Measurements from ENCODE around the gene APLP1.
"Not testable (repeated sequence)": the region's sequence is repeated elsewhere in the genome, so short reads cannot be mapped to it uniquely, and the experiment has no call there.

Gene APLP1

DNA sequence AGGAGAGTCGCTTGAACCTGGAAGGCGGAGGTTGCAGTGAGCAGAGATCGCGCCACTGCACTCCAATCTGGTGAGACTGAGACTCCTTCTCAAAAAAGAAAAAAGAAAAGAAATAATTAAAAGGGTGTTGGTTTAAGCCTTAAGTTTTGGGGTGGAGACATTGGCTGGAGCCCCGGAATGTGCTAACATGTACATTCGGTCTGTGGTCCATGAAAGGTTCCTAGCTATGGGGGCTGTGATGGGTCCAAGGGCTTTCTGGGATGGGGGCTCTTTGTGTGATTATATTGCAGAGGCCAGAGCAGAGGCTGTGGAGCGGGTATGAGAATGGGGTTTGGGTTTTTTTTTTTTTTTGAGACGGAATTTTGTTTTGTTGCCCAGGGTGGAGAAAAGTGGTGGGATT lies 17.5 kb downstream of the APLP1 start:
- no peak for DNase-seq

DNA sequence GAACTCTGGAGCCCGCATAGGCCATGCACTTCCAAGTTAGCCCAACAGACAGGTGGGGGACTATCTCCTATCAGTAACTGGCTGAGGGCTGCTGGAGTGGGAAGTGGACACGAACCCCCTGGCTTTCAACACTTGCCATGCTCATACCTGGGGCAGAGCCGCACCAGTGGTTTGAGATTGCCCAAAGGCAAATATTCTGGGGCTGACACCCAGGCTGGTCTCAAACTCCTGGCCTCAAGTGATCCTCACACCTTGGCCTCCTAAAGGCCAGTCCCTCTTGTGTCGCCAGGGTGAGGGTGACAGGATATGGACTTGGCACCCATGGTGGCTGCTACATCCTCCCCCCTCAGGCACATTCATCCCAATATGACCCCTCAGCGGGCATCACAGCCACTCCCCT lies 18.8 kb downstream of the APLP1 start:
- no peak for DNase-seq

DNA sequence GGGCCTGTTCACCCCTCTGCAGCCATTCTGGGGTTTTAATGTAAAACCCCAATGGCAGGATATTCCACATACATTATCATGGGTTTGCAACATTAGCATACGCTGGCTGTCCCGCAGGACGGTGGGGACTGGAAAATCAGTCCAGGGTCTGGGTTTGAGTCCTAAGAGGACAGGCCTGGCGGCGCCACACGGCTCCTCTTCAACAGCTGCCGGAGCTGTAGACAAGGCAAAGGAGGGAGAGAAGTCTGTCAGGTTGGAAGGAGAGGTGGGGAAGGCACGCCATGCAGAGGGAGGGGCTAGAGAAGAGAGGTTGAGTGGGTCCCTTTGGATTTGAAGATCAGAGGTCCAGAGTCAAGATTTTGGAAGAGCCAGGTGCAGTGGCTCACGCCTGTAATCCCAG lies 20.0 kb downstream of the APLP1 start:
- no peak for DNase-seq

DNA sequence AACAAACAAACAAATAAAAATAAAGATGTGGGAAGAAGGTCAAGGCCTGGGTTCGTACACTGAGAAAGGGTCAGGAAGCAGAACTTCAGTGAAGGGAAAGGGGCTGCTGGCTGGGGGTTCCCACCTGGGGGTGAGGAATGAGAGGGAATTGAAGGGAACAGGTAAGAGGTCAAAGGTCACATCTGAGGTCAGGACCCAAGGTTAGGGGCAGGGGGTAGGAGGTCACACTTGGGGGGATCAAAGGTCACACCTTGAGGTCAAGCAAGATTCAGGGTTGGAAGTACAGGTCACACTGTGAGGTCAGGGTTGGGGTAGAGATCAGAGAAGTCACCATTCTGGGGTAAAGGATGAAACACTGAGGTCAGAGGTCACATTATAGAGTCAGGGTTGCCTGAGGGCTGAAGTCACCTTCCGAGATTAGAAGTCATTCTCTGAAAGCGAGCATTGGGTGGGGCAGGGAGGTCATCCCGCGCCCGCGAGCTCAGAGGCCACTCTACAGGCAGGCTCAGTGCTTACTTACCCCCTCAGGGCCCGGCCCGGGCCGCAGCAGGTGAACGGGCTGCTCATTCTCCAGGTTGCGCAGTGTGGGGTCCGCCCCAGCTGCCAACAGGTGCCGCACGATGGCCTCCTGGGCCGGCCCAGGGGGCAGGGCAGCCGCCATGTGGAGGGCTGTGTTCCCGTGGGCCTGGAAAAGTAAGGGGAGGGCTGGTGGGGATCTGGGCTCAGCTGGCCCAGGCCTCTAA lies 21.2 kb downstream of the APLP1 start:
- no peak for DNase-seq

- DNase-seq, result no peak
Measured at GRCh38 chr19:35890113-35890650, 21.8 kb downstream of the APLP1 start.

GRCh38 chr19:35891819-35892218 lies 23.4 kb downstream of the APLP1 start:
- not testable (repeated sequence) for DNase-seq

DNA sequence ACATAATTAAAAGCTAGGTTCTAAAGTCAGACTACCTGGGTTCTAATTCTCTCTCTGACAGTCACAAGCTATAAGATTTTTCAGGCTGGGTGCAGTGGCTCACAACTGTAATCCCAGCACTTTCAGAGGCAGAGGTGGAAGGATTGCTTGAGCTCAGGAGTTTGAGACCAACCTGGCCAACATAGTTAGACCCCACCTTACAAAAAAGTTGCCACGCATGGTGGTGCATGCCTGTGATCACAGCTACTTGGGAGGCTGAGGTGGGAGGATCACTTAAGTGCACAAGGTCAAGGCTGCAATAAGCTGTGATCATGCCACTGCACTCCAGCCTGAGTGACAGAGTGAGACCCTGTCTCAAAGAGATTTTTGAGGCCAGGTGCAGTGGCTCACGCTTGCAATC lies 26.0 kb downstream of the APLP1 start:
- DNase-seq, result no peak

DNA sequence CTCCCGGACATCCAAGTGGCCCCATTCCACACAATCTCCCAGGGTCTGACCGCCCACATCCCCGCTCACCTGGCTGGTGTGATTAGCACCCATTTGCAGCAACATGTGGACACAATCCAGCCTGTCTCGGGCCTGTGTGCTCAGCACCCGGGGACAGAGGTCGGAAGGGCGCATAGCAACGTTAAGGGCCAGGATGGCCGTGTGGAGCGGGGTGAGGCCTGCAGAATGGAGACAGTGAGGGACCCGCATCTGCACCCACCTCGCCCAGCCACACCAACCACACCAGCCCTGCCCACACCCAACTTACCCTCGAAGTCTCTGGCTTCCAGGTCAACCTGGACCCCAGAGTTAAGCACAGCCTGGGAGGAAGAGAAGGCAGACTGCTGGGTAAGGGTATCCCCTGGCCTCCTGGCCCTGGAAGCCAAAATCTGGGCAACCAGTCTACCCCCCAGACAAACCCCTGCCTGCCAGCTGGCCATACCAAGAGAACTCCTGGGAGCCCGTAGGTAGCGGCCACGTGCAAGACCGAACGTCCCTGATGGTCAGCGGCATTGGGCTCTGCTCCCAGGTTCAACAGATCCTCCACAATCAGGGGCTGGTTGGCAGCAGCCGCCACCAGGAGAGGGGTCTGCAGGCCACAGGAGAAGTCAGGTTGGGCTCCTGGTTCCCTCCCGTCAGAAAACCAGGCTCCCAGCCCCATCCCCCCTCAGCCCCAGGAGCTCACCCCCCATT lies 27.7 kb downstream of the APLP1 start:
- DNase-seq, result no peak

GRCh38 chr19:35896643-35897040 lies 28.3 kb downstream of the APLP1 start:
- no peak for DNase-seq

DNA sequence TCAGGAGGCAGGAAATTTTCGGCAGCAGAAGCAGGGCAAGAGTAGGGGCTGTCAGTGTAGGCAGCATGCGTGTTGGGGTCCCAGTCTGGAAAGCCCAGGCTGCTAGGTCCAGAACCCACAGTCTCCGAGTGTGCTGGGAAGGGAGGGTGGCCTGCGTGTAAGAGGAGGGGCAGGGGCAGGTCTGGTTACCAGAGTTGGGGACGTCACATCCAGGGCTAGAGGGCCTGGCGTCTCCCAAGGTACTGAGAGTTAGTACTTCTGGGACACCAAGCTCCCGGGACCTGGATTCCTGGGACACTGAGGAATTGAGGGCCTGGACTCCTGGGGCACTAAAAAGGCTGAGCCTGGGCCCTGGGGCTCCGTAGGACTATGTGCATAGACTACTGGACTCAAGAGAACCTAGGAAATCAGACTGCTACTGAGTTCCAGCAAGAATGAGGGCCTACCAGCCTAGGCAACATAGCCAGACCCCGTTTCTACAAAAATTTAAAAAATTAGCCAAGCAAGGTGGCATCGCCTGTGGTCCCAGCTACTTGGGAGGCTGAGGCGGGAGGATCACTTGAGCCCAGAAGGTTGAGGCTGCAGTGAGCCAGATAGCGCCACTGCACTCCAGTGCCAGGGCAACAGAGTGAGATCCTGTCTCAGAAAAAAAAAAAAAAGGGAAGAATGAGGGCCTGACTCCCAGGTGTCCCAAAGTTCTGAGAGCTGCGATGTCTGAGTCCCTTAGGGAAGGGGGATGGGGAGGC lies 29.5 kb downstream of the APLP1 start:
- no peak for DNase-seq

DNA sequence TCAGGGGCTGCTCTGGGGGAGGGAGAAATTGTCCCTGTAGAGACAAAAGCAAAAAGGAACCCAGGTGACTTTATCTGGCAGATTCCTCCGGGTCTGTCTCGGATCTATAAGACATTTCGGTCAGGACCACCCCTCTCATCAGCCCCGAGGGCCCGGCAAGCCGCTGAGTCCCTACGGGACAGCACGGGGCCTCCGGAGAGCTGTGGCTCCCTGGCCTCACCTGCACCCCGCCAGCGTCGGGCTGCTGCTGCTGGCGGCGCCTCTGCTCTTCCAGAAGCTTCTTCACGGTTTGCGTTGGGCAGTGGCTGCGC lies 30.1 kb downstream of the APLP1 start:
- no peak for DNase-seq

- DNase-seq, result peak; percentile 75
Measured at GRCh38 chr19:35899547-35900214, 31.3 kb downstream of the APLP1 start.

DNA sequence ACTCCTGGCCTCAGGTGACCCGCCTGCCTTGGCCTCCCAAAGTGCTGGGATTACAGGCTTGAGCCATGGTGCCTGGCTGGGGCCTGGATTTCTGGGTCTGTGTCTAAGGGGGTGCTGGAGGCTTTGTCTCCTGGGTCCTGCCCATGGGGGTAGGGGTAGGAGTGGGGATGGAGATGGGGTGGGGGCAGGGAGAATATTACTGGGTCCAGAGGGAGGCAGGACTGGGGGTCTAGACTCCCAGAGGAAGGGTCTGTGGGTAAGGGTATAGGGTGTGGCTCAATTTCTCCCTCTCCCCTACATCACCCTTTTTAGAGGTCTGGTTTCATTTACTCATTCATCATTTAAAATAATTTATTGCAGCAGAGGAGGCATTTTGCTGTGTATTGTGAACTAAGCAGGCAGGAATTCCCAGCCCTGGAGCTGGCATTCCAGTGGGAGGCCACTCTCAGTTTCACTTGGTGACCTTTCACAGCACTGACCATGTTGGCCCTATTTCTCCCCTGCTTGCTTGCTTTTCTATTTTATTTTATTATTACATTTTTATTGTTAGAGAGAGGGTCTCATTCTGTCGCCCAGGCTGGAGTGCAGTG lies 32.8 kb downstream of the APLP1 start:
- no peak for DNase-seq

DNA sequence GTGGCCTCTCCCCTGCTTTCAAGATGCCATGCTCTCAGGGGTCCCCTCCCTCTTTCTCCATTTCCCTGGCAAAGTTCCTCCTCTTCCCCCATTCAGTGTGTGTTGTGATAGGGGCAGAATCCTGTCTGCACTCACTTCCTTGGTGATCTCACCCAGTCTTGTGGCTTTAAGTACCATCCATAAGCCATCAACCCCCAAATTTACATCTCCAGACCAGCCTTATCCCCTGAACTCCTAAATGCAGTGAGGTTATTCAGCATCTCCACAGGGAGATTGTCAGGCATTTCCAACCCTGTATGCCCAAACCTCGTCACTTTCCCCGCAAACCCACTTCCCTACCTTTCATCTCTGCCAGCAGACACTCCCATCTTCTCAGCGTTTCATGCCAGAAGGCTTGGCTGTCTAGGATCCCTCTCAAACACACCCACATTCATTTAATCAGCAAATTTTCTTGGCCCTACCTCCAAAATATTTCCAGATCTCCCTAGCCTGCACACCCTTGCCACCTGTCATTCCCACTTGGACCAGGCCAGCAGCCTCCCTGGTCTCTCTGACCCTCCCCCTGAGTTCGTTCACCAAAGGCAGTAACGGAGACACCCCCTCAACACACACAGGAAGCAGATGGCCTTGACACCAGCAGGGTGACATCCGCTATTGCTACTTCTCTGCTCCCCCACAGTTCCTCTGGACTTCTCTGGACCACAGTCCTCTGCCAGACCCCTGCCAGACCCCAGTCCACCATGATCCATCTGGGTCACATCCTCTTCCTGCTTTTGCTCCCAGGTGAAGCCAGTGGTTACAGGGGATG lies 33.7 kb downstream of the APLP1 start, which contains the start of gene HCST:
Gene HCST (plus strand): TSS at position 676 of the 808 bp plus-strand sequence. CDS start 65 bp downstream, at position 741.
- DNase-seq, result no peak

DNA sequence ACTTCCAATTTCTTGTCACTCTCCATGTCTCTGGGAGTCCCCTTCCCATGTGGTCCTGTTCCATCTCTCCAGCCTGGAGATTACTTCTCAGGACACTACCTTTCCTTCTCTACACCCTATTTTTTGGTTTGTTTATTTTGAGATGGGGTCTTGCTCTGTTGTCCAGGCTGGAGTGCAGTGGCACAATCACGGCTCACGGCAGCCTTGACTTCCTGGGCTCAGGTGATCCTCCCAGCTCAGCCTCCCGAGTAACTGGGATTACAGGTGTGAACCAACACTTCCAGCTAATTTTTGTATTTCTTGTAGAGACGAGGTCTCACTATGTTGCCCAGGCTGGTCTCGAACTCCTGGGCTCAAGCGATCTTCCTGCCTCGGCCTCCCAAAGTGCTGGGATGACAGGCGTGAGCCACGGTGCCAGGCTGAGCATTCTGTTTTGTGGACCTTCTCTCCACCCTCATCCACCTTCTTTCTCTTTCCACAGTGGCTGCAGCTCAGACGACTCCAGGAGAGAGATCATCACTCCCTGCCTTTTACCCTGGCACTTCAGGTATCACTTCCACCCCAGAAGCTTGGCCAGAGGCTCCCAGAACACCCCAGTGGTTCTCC lies 34.6 kb downstream of the APLP1 start:
- no peak for DNase-seq

DNA sequence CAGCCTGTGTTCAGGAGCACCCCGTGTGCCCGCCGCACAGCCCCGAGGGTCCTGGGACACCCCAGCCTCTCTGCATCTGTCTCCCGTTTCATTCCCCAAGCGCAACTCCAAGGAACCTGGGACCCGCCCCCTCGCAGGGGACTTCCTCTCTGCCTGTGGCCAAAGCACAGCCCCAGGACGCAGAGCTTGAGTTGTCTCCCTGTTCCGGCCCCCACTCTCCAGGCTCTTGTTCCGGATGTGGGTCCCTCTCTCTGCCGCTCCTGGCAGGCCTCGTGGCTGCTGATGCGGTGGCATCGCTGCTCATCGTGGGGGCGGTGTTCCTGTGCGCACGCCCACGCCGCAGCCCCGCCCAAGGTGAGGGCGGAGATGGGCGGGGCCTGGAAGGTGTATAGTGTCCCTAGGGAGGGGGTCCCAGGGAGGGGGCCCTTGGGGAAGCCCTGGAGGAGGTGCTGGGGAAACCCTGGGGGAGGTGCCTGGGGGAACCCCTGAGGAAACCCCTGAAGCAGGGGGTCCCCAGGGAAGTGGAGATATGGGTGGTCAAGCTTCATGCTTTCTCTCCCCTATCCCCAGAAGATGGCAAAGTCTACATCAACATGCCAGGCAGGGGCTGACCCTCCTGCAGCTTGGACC lies 35.3 kb downstream of the APLP1 start:
- DNase-seq, result peak; percentile 11

DNA sequence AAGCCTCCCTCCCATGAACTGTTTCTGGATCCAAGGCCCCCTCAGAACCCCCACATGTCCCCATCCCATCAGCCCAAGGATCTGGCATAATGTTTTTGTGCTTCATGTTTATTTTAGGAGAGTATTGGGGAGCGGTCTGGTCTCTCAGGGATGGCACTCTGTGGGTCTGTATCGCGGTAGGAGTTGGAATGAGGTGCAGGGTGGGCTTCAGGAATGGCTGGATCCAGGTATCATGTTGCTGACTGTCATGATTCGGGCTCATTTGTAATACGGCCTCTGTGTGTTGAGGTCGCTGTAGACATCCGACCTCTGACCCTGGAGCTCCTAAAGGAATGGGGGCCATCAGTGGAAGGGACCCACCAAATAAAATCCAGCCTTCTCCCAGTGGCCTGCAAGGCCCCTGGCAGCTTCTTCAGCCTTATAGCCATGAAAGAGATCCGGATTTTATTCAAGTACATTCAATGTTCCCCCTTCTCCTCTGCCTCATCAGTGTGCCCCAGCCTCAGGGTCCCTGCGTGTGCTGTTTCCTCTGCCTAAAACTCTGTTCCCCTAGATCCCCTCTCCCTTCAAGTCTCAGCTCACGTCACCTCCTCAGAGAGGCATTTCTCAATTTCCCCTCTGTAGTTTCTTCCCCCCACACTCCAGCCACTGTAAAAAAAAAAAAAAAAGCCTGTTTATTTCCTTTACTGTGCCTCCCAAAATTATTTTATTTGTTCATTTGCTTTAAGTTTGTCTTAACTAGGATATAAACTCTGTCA lies 36.1 kb downstream of the APLP1 start:
- DNase-seq, result no peak

DNA sequence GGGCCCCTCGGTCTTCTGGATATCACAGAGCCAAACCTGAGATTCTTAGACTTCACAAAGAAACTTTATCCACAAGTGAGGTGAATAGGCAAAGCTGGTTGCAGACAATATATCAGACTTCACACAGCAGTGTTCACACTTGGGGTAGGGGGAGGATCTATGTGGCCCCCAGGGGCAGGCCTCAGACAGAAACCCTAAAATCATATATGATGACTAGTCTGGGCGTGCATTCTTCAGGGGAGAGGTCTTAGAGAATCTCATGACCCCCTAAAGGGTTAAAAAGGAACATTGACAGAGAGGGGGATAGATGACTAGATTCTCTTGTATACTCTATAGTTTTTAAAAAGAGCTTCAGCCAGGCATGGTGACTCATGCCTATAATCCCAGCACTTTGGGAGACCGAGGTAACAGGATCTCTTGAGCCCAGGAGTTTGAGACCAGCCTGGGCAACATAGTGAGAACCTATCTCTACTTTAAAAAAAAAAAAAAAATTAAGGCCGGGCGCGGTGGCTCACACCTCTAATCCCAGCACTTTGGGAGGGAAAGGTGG lies 36.9 kb downstream of the APLP1 start:
- no peak for DNase-seq

GRCh38 chr19:35907377-35907745 lies 39.0 kb downstream of the APLP1 start:
- no peak for DNase-seq

DNA sequence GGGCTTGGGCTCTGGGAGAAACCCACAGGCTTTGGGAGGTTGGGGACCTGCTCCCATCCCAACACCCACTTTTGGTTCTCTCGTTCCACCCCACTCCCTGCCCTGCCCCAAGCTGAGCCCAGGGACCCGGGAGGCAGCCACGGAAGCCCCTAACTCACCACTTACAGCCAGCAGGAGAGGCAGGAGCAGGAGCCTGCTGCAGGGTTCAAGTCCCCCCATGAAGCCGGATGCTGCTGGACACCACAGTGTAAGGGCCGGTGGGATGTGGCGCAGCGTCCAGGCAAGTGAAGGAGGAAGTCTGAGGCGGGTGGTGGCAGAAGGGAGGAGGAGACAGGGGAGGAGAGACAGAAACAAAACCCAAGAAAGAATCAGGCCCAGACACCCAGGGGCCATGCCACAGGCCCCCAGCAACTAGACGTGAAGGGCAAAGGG lies 39.7 kb downstream of the APLP1 start, which contains the start of gene TYROBP:
Gene TYROBP (minus strand): TSS at position 286 of the 432 bp plus-strand sequence. CDS start 67 bp downstream, at position 219.
- no peak for DNase-seq
